HEK293 (cell line): ENCODE results near the gene SLIT1.

Source experiments
- CTCF ChIA-PET: fragments of 350-600 bp; formaldehyde crosslinking; extraction: SDS; loops from one replicate; lab custom pipeline; 2021; ENCODE audit warnings: antibody characterized with exemption; lab: Yijun Ruan, JAX
- POLR2A ChIA-PET: fragments of 300-600 bp; formaldehyde crosslinking; extraction: SDS; loops from one replicate; lab custom pipeline; 2020; ENCODE audit warnings: antibody characterized with exemption, inconsistent platforms; lab: Yijun Ruan, JAX
- H3K27ac ChIP-seq: fragments of 200-500 bp; sonication (Bioruptor generic); 2 replicates; pipeline ENCODE4 v1.5.1; 2014; ENCODE audit warnings: low read depth, low read length, control low read depth, inconsistent platforms; ENCODE audit errors: extremely low read depth
- H3K36me3 ChIP-seq, 2 experiments: fragments of 200-500 bp in 1 of 2; sonication (Bioruptor generic) in 1 of 2; 1 replicate in 1 of 2; 2 replicates in 1 of 2; pipeline ENCODE4 v1.5.1; 2014 to 2017; ENCODE audit warnings: inconsistent platforms in 2 of 2, low read length in 2 of 2; ENCODE audit not compliant: control insufficient read depth in 2 of 2, insufficient read depth in 1 of 2
- H3K4me1 ChIP-seq: fragments of 200-500 bp; sonication (Bioruptor generic); 2 replicates; pipeline ENCODE4 v1.5.1; 2014; ENCODE audit warnings: mild to moderate bottlenecking, low read length, inconsistent platforms; ENCODE audit not compliant: control insufficient read depth, insufficient read depth
- H3K4me3 ChIP-seq: 2 replicates; pipeline ENCODE4 v1.5.1; 2011; ENCODE audit warnings: low read depth, mild to moderate bottlenecking, control low read depth, low read length, moderate library complexity
- H3K9me3 ChIP-seq: fragments of 200-500 bp; sonication (Bioruptor generic); 2 replicates; pipeline ENCODE4 v1.5.1; 2014; ENCODE audit warnings: low read depth, low read length, inconsistent platforms; ENCODE audit not compliant: control insufficient read depth, insufficient read depth
- CTCF ChIP-seq: fragments of 450-650 bp; formaldehyde crosslinking; IDR thresholded peaks from 2 replicates; pipeline ENCODE4 v1.5.1; 2016; ENCODE audit warnings: missing biosample characterization, missing genetic modification characterization
- FEZF1 ChIP-seq: fragments of 450-650 bp; formaldehyde crosslinking; IDR thresholded peaks from 2 replicates; pipeline ENCODE4 v1.5.1; 2016; ENCODE audit warnings: missing biosample characterization, missing genetic modification characterization
- GLI4 ChIP-seq: fragments of 450-650 bp; formaldehyde crosslinking; IDR thresholded peaks from 2 replicates; pipeline ENCODE4 v1.5.1; 2016; ENCODE audit warnings: missing biosample characterization, missing genetic modification characterization
- KLF9 ChIP-seq: fragments of 450-650 bp; formaldehyde crosslinking; IDR thresholded peaks from 2 replicates; pipeline ENCODE4 v1.5.1; 2016; ENCODE audit warnings: missing biosample characterization, missing genetic modification characterization, low read depth
- OSR2 ChIP-seq: fragments of 450-650 bp; formaldehyde crosslinking; IDR thresholded peaks from 2 replicates; pipeline ENCODE4 v1.5.1; 2016; ENCODE audit warnings: missing biosample characterization, missing genetic modification characterization
- PRDM2 ChIP-seq: fragments of 450-650 bp; formaldehyde crosslinking; IDR thresholded peaks from 2 replicates; pipeline ENCODE4 v1.5.1; 2016; ENCODE audit warnings: missing biosample characterization, missing genetic modification characterization, borderline replicate concordance
- ZNF112 ChIP-seq: fragments of 450-650 bp; formaldehyde crosslinking; IDR thresholded peaks from 2 replicates; pipeline ENCODE4 v1.5.0; 2017; ENCODE audit warnings: missing biosample characterization, missing genetic modification characterization
- ZNF121 ChIP-seq: fragments of 450-650 bp; formaldehyde crosslinking; IDR thresholded peaks from 2 replicates; pipeline ENCODE4 v1.5.1; 2016; ENCODE audit warnings: missing biosample characterization, missing genetic modification characterization
- ZNF174 ChIP-seq: fragments of 450-650 bp; formaldehyde crosslinking; IDR thresholded peaks from 2 replicates; pipeline ENCODE4 v1.5.0; 2017; ENCODE audit warnings: missing biosample characterization, mild to moderate bottlenecking, missing genetic modification characterization
- ZNF416 ChIP-seq: fragments of 450-650 bp; formaldehyde crosslinking; IDR thresholded peaks from 2 replicates; pipeline ENCODE4 v1.5.1; 2016; ENCODE audit warnings: missing biosample characterization, missing genetic modification characterization
- ZNF548 ChIP-seq: fragments of 450-650 bp; formaldehyde crosslinking; IDR thresholded peaks from 2 replicates; pipeline ENCODE4 v1.5.1; 2016; ENCODE audit warnings: missing biosample characterization, missing genetic modification characterization
- ZNF558 ChIP-seq: fragments of 450-650 bp; formaldehyde crosslinking; IDR thresholded peaks from 2 replicates; pipeline ENCODE4 v1.5.1; 2016; ENCODE audit warnings: missing biosample characterization, missing genetic modification characterization
- ZNF654 ChIP-seq: fragments of 450-650 bp; formaldehyde crosslinking; IDR thresholded peaks from 2 replicates; pipeline ENCODE4 v1.5.1; 2016; ENCODE audit warnings: low read depth, missing biosample characterization, missing genetic modification characterization
- ZNF830 ChIP-seq: fragments of 450-650 bp; IDR thresholded peaks from 2 replicates; pipeline ENCODE4 v1.5.0; 2018; ENCODE audit warnings: missing biosample characterization, missing genetic modification characterization, low read depth, mild to moderate bottlenecking, moderate library complexity
- ZNF843 ChIP-seq: fragments of 450-650 bp; formaldehyde crosslinking; IDR thresholded peaks from 2 replicates; pipeline ENCODE4 v1.5.1; 2016; ENCODE audit warnings: missing biosample characterization, missing genetic modification characterization
- ZSCAN30 ChIP-seq: fragments of 450-650 bp; IDR thresholded peaks from 2 replicates; pipeline ENCODE4 v1.5.1; 2018; ENCODE audit warnings: missing biosample characterization, mild to moderate bottlenecking, missing genetic modification characterization, moderate library complexity
- ZSCAN4 ChIP-seq: fragments of 450-650 bp; formaldehyde crosslinking; IDR thresholded peaks from 2 replicates; pipeline ENCODE4 v1.5.1; 2017; ENCODE audit warnings: missing biosample characterization, missing genetic modification characterization
- TF ChIP-seq, protein P1 (sequence below): fragments of 450-650 bp; formaldehyde crosslinking; IDR thresholded peaks from 2 replicates; pipeline ENCODE4 v1.5.1; 2016; ENCODE audit warnings: missing biosample characterization, missing genetic modification characterization
- TF ChIP-seq, protein P2 (sequence below): fragments of 450-650 bp; formaldehyde crosslinking; IDR thresholded peaks from 2 replicates; pipeline ENCODE4 v1.5.1; 2017; ENCODE audit warnings: missing biosample characterization, missing genetic modification characterization
- TF ChIP-seq, protein P3 (sequence below): fragments of 450-650 bp; formaldehyde crosslinking; IDR thresholded peaks from 2 replicates; pipeline ENCODE4 v1.5.1; 2016; ENCODE audit warnings: missing biosample characterization, missing genetic modification characterization, low read depth

The SLIT1 gene

GRCh38 chr10:97025613-97026242 is 160.0 kb downstream of the SLIT1 start (continued):
- TF ChIP-seq ZNF548 (tag by site-specific recombination) (no peak), ZNF416 (tag by site-specific recombination) (no peak), CTCF (tag by site-specific recombination) (peak; percentile 38; the same call in 1 of the 2 replicates), KLF9 (no peak), ZNF558 (tag by site-specific recombination) (no peak), ZNF654 (tag by site-specific recombination) (peak; percentile 30)
- TF ChIP-seq, protein P1, sequence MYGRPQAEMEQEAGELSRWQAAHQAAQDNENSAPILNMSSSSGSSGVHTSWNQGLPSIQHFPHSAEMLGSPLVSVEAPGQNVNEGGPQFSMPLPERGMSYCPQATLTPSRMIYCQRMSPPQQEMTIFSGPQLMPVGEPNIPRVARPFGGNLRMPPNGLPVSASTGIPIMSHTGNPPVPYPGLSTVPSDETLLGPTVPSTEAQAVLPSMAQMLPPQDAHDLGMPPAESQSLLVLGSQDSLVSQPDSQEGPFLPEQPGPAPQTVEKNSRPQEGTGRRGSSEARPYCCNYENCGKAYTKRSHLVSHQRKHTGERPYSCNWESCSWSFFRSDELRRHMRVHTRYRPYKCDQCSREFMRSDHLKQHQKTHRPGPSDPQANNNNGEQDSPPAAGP (tag by site-specific recombination) = no peak

DNA sequence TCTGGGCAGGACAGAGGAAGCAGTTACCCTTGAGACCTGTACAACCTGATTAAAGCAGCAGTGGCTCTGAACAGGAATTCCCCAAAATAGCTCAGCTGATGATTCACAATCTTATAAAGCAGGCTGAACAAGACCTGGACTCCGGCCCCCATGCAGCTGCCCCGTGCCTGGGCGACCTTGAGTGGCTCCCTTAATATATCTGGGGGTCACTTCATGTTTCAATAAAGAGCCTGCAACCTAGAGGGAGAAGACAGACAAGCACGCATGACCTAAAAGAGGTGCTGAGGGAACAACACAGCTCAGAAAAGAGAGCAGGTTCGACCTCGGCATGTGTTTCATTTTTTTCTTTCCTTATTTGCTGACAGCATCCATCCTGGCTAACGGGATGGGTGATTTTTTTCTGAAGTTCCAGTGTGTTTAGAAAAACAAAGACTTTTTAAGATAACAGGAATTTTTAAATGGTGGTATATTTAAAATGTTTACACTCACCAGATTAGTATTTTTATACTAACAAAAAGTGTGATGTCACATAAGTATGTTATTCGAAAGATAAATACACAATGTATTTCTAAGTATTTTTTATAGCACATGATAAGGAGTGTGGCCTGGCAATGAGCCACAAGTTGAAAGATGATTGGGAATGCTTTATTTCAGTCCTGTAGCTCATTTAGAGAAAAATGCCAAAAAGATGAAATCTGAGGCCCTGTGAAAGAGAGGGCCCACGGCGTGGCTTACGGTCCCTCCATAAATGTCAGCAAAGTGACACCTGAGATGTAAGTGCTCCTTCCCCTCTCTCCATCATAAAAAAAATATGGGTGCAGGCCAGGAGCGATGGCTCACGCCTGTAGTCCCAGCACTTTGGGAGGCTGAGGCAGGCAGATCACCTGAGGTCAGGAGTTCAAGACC is 161.3 kb downstream of the SLIT1 start:
- Histone ChIP-seq H3K4me1 (peaks cover 11% of the 10 kb centered on the region), H3K36me3 (no peaks in the 10 kb centered on the region), H3K4me3 (no peak overlapping the region), H3K9me3 (no peaks in the 10 kb centered on the region), H3K27ac (0 out of 2 replicates have a peak overlapping the region, but pooled peaks have one; percentile 6)
- POLR2A ChIA-PET = no interaction called here
- CTCF ChIA-PET = interaction anchor here (0.6 to 6.5 kb wide), 23 partner anchors 8 to 1525 kb away, joined by 3 to 73 read pairs (median 4); no protein-coding TSS in a partner anchor
- TF ChIP-seq ZSCAN4 (tag by site-specific recombination) = no peak
- no peak for TF ChIP-seq ZNF121 (tag by site-specific recombination)
- TF ChIP-seq GLI4 (tag by site-specific recombination) = no peak
- TF ChIP-seq ZNF548 (tag by site-specific recombination) = no peak
- TF ChIP-seq, protein P2, sequence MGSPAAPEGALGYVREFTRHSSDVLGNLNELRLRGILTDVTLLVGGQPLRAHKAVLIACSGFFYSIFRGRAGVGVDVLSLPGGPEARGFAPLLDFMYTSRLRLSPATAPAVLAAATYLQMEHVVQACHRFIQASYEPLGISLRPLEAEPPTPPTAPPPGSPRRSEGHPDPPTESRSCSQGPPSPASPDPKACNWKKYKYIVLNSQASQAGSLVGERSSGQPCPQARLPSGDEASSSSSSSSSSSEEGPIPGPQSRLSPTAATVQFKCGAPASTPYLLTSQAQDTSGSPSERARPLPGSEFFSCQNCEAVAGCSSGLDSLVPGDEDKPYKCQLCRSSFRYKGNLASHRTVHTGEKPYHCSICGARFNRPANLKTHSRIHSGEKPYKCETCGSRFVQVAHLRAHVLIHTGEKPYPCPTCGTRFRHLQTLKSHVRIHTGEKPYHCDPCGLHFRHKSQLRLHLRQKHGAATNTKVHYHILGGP (tag by site-specific recombination) = peak; percentile 96
- TF ChIP-seq ZNF174 = no peak
- TF ChIP-seq ZSCAN30 (tag by site-specific recombination) = no peak
- TF ChIP-seq ZNF830 (tag by site-specific recombination) = no peak
- no peak for TF ChIP-seq ZNF112
- TF ChIP-seq, protein P3, sequence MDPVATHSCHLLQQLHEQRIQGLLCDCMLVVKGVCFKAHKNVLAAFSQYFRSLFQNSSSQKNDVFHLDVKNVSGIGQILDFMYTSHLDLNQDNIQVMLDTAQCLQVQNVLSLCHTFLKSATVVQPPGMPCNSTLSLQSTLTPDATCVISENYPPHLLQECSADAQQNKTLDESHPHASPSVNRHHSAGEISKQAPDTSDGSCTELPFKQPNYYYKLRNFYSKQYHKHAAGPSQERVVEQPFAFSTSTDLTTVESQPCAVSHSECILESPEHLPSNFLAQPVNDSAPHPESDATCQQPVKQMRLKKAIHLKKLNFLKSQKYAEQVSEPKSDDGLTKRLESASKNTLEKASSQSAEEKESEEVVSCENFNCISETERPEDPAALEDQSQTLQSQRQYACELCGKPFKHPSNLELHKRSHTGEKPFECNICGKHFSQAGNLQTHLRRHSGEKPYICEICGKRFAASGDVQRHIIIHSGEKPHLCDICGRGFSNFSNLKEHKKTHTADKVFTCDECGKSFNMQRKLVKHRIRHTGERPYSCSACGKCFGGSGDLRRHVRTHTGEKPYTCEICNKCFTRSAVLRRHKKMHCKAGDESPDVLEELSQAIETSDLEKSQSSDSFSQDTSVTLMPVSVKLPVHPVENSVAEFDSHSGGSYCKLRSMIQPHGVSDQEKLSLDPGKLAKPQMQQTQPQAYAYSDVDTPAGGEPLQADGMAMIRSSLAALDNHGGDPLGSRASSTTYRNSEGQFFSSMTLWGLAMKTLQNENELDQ = no peak
- TF ChIP-seq FEZF1 = peak; percentile 95
- peak; percentile 81; the same call in 1 of the 2 replicates for TF ChIP-seq ZNF843 (tag by site-specific recombination)
- TF ChIP-seq PRDM2 (tag by site-specific recombination) = no peak
- 0 out of 2 replicates have a peak, but pooled peaks have one; percentile 18 for TF ChIP-seq OSR2 (tag by site-specific recombination)
